Neuron (in vitro differentiated cells): ENCODE data around the gene C6orf52.

ENCODE experiments used
- H2AFZ ChIP-seq: one replicate; pipeline ENCODE4 v1.6.1; 2013; ENCODE audit warnings: low read depth, mild to moderate bottlenecking, inconsistent platforms, low read length, moderate library complexity
- H3K27me3 ChIP-seq: one replicate; pipeline ENCODE4 v1.6.1; 2013; ENCODE audit warnings: low read length; ENCODE audit not compliant: insufficient read depth
- H3K36me3 ChIP-seq: one replicate; pipeline ENCODE4 v1.6.1; 2013; ENCODE audit warnings: low read length; ENCODE audit not compliant: insufficient read depth
- H3K4me1 ChIP-seq: one replicate; pipeline ENCODE4 v1.6.1; 2013; ENCODE audit warnings: low read length; ENCODE audit not compliant: insufficient read depth
- H3K4me3 ChIP-seq: 2 replicates; pipeline ENCODE4 v1.5.1; 2013; ENCODE audit warnings: mild to moderate bottlenecking, low read length, moderate library complexity
- H3K9me3 ChIP-seq: one replicate; pipeline ENCODE4 v1.6.1; 2013; ENCODE audit warnings: low read length

Gene C6orf52

DNA sequence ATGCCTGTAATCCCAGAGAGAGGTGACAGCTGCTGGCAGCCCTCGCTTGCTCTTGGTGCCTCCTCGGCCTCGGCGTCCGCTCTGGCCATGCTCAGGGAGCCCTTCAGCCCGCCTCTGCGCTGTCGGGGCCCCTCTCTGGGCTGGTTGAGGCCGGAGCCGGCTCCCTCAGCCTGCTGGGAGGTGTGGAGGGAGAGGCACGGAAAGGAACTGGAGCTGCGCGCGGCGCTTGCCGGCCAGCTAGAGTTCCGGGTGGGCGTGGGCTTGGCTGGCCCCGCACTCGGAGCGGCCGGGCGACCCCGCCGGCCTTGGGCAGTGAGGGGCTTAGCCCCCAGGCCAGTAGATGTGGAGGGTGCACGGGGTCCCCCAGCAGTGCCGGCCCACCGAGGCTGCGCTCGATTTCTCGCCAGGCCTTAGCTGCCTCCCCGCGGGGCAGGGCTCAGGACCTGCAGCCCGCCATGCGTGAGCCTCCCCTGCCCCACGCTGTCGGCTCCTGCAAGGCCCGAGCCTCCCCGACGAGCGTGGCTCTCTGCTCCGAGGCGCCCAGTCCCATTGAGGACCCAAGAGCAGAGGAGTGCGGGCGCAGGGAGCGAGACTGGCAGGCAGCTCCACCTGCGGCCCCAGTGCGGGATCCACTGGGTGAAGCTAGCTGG is 34.6 kb downstream of the C6orf52 start:
- no peaks in the 10 kb centered on the region for H3K27me3 ChIP-seq
- H3K4me1 ChIP-seq, result no peaks in the 10 kb centered on the region
- H3K36me3 ChIP-seq, result no peaks in the 10 kb centered on the region
- no peaks in the 10 kb centered on the region for H3K9me3 ChIP-seq
- no peak overlapping the region for H3K4me3 ChIP-seq
- H2AFZ ChIP-seq, result no peak overlapping the region

DNA sequence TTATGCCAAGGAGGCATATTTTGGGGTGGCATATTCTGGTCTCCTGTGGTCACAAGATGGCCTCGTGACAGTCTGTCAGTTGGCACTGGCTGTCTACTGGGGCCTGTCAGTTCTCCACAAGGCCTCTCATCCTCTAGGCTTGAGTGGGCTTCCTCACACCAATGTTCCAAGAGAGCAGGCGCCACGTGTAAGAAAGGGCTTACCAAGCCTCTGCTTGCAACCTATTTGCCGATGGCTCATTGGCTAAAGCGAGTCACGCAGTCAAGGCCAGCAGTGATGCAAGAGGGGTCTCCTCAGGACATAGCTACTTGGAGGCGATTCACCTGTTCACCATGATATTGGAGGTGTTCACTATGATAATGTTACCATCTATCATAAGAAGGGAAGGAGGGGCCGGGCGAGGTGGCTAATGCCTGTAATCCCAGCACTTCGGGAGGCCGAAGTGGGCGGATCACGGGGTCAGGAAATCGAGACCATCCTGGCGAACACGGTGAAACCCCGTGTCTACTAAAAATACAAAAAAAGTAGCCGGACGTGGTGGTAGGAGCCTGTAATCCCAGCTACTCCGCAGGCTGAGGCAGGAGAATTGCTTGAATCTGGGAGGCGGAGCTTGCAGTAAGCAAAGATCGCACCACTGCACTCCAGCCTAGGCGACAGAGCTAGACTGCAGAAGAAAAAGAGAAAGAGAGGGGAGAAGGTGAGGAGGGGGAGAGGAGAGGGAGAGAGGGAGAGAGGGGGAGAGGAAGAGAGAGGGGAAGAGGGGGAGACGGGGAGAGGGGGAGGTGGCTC is 35.3 kb downstream of the C6orf52 start:
- H3K9me3 ChIP-seq, result no peaks in the 10 kb centered on the region
- H3K4me3 ChIP-seq, result no peak overlapping the region
- no peaks in the 10 kb centered on the region for H3K4me1 ChIP-seq
- H2AFZ ChIP-seq, result no peak overlapping the region
- H3K27me3 ChIP-seq, result no peaks in the 10 kb centered on the region
- H3K36me3 ChIP-seq, result no peaks in the 10 kb centered on the region

DNA sequence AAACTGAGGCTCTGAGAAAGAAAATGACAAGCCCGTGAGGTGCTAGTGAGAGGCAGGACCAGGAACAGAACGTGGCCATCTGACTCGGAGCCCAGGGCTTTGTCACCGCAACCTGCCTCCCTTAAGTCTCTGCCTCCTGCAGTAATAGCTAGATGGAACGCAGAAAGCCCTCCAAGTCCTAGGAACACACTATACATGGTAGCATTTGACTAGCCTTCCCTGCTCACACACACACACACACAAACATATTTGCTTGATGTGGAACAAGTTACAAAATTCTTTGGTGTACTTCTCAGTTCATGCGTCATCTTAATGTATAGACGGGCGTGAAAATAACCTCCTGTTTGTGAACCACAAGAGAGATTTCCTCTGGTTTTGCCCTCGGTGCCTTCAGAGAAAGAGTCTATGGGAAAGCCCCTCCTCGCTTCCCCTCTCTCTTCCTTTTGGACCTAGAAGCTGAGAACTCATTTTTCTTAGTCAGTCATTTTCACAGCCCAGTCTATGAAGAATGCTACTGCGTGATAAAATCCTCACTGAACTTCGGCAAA is 38.8 kb downstream of the C6orf52 start:
- Histone ChIP-seq H2AFZ (no peak overlapping the region), H3K4me3 (no peak overlapping the region), H3K9me3 (no peaks in the 10 kb centered on the region), H3K4me1 (no peaks in the 10 kb centered on the region), H3K36me3 (no peaks in the 10 kb centered on the region), H3K27me3 (no peaks in the 10 kb centered on the region)

DNA sequence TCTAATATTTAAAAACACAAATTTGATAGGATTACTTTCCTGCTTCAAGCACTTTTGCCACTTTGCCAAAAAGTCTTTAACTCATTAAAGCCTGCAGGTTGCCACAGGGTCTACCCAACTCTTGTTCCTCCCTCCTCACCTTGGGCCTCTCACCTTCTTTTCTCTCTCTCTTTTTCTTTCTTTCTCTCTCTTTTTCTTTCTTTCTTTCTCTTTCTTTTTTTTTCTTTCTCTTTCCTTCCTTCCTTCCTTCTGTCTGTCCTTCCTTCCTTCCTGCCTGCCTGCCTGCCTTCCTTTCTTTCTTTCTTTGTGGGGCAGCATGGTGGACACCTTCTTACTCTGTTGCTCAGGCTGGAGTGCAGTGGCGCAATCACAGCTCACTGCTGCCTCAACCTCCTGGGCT is 50.2 kb downstream of the C6orf52 start:
- H3K36me3 ChIP-seq, result no peaks in the 10 kb centered on the region
- H3K9me3 ChIP-seq, result no peaks in the 10 kb centered on the region
- H2AFZ ChIP-seq, result no peak overlapping the region
- H3K4me3 ChIP-seq, result no peak overlapping the region
- no peaks in the 10 kb centered on the region for H3K4me1 ChIP-seq
- H3K27me3 ChIP-seq, result peaks cover 3% of the 10 kb centered on the region

DNA sequence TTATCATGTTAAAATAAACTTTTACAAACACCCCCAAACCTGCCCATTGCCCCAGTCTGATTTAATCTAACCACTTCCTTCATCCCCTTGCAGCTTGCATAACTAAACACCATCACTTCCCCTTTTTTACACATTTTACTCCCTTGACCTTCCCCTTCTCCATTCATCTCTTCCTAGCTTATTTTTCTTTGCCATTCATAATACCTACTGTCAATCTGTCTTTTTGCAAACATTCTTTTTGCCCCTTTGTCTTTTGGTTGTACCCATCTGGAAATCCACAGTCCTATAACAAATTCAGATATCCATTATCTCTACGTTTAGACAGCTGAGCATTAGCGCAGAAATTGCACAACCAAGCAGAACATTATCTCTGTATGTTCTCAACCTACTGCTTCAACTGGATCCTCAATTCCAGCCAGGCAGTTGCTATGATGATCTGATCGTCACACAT is 51.2 kb downstream of the C6orf52 start:
- Histone ChIP-seq H3K4me1 (no peaks in the 10 kb centered on the region), H3K36me3 (no peaks in the 10 kb centered on the region), H2AFZ (no peak overlapping the region), H3K4me3 (no peak overlapping the region), H3K27me3 (peaks cover 3% of the 10 kb centered on the region), H3K9me3 (no peaks in the 10 kb centered on the region)

DNA sequence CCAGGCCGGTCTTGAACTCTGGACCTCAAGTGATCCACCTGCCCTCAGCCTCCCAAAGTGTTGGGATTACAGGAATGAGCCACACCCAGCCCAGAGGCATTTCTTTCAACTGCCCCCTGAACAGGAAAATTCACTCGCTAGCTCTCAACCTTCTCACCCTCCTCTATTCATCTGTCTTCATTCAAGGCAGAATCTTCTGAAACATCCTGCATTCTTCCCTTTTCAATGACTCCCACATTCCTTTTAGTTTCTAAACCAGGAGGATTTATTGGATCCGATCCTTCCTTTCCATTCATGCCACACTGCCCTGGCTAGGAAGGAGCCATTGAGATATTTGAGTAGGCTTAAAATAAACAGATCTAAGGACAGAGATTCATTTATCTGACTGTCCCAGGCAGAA is 52.9 kb downstream of the C6orf52 start:
- no peaks in the 10 kb centered on the region for H3K36me3 ChIP-seq
- peaks cover 3% of the 10 kb centered on the region for H3K27me3 ChIP-seq
- no peaks in the 10 kb centered on the region for H3K4me1 ChIP-seq
- H3K4me3 ChIP-seq, result no peak overlapping the region
- H3K9me3 ChIP-seq, result no peaks in the 10 kb centered on the region
- no peak overlapping the region for H2AFZ ChIP-seq

DNA sequence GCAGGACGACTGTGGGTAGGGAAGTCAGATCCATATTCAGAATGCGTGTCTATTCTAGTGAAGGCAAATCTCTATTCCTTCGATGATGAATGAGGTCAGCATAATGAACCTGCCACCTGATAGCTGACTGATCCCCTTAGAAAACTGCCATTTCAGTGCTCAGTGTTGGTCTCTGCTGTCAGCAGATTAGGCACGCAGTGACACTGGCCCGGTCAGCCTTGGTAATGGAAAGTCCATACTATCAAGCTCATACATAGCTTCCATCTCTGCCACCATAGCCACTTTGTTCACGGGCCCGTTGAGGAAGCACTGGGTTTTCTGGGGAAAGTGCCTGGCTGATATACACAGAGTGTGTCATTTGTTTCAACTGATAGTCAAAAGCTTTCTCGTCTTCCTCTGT is 54.0 kb downstream of the C6orf52 start:
- Histone ChIP-seq H3K9me3 (no peaks in the 10 kb centered on the region), H3K27me3 (peaks cover 3% of the 10 kb centered on the region), H2AFZ (no peak overlapping the region), H3K36me3 (no peaks in the 10 kb centered on the region), H3K4me1 (no peaks in the 10 kb centered on the region), H3K4me3 (no peak overlapping the region)

DNA sequence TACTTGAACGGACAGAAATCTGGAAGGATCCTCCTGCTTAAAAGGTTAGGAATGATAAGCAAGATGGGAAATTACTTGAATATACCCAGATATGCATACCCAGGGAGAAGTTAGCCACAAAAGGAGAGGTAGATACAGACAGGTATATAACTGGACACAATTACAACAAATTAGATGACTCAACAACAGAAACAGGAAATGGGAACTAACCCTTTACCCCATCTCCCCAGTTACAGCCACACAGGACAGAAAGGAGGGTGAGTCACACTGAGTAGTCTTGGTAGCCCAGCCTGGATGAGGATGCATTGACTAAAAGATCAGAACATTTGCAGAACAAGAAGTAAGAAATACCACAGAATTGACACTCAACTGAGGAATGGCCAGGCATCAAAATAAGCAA is 61.2 kb downstream of the C6orf52 start:
- no peaks in the 10 kb centered on the region for H3K36me3 ChIP-seq
- no peak overlapping the region for H2AFZ ChIP-seq
- no peaks in the 10 kb centered on the region for H3K27me3 ChIP-seq
- no peaks in the 10 kb centered on the region for H3K4me1 ChIP-seq
- H3K9me3 ChIP-seq, result no peaks in the 10 kb centered on the region
- no peak overlapping the region for H3K4me3 ChIP-seq

DNA sequence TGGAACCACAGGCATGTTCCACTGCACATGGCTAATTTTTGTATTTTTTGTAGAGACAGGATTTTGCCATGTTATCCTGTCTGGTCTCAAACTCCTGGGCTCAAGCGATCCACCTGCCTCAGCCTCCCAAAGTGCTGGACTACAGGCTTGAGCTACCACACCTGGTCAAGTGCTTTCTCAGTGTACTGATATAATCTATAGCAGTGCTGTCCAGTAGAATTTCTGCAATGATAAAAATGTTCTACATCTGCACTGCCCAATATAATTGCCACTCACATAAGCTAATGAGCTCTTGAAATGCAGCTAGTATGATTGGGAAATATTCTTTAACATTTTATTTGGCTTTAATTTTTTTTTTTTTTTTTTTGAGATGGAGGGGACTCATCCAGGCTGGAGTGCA is 64.2 kb downstream of the C6orf52 start:
- no peaks in the 10 kb centered on the region for H3K36me3 ChIP-seq
- H3K4me1 ChIP-seq, result peaks cover 5% of the 10 kb centered on the region
- no peak overlapping the region for H2AFZ ChIP-seq
- H3K27me3 ChIP-seq, result no peaks in the 10 kb centered on the region
- no peaks in the 10 kb centered on the region for H3K9me3 ChIP-seq
- H3K4me3 ChIP-seq, result no peak overlapping the region

DNA sequence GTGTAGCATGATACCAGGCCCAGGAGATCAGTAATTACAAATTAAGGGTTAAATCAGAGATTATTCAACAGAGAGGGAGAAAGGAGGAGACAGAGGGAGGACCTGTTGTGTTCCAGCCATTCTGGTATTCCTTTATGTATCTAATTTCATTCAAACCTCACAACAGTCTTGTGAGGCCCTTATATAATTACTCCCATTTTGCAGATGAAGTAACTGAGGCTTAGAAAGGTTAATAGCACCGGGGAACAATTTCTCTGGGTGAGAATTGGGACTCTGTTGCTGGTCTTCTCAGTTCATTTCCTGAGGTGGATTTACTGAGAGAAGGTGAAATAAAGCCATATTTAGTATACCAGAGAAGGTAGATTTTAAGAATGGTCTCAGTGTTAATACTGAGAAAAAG is 66.6 kb downstream of the C6orf52 start:
- H3K4me3 ChIP-seq, result no peak overlapping the region
- no peak overlapping the region for H2AFZ ChIP-seq
- no peaks in the 10 kb centered on the region for H3K9me3 ChIP-seq
- H3K36me3 ChIP-seq, result no peaks in the 10 kb centered on the region
- no peaks in the 10 kb centered on the region for H3K27me3 ChIP-seq
- H3K4me1 ChIP-seq, result peaks cover 5% of the 10 kb centered on the region

DNA sequence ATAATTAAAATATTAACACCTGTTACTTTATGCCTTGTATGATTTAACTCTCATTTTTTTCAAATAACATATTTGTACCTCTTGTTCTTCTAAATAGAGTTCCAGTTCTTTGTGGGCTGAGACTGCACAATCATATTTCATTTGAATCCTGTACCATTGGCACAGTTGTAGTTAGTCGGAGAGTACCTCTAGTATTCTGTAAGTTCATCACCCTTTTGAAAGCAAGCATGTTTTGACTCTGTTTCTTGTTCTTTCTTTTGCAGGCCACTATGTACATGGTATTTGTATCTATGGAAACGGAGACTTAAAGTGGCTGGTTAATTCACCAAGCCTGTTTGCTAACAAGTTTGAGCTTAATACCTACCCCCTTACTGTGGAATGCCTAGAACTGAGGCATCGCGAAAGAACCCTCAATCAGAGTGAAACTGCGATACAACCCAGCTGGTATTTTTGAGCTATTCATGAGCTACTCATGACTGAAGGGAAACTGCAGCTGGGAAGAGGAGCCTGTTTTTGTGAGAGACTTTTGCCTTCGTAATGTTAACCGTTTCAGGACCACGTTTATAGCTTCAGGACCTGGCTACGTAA is 68.2 kb downstream of the C6orf52 start:
- Histone ChIP-seq H3K9me3 (no peaks in the 10 kb centered on the region), H3K27me3 (no peaks in the 10 kb centered on the region), H3K36me3 (no peaks in the 10 kb centered on the region), H2AFZ (no peak overlapping the region), H3K4me3 (no peak overlapping the region), H3K4me1 (peaks cover 5% of the 10 kb centered on the region)

DNA sequence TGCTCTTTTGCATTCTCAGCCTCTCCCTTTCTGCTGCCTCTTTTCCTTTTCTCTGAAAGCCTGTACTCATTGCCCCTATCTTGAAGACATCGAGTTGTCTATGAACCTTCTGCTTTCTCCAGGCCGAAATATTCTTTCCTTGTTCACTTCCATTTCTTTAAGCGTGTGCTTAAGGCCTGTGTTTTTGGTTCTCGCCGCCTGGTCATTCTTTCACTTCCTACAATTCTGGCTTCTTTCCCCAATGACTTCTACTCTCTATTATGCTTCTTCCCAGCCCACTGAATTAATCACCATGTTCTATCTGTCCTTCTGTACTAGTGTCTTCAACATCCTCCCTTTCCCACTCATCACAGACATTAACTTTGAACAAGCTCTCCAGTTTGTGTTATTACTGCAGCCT is 69.6 kb downstream of the C6orf52 start:
- H3K4me3 ChIP-seq, result no peak overlapping the region
- H2AFZ ChIP-seq, result no peak overlapping the region
- H3K4me1 ChIP-seq, result peaks cover 5% of the 10 kb centered on the region
- no peaks in the 10 kb centered on the region for H3K36me3 ChIP-seq
- no peaks in the 10 kb centered on the region for H3K27me3 ChIP-seq
- no peaks in the 10 kb centered on the region for H3K9me3 ChIP-seq

DNA sequence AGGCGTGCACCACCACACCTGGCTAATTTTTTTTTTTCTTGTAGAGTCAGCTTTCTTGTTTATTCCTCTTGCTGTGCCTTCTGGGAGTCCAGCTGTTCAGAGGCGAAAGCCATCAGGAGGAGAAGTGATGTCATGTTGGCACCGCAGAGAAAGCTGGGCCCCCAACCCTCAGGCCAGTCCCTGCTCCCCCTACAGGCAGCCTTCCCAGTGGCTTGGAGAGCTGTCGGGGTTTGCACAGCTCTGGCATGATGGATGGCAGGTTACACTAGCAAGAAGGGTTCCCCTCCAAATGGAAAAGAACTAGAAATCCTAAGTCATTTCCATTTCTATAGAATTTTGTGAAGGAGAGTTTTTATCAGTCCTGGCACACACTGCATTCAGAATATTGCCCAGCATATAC is 72.6 kb downstream of the C6orf52 start:
- Histone ChIP-seq H3K27me3 (no peaks in the 10 kb centered on the region), H3K4me3 (no peak overlapping the region), H3K9me3 (no peaks in the 10 kb centered on the region), H3K36me3 (no peaks in the 10 kb centered on the region), H3K4me1 (peaks cover 5% of the 10 kb centered on the region), H2AFZ (no peak overlapping the region)
